Activated CD4-positive, alpha-beta T cell treated with anti-CD3 and anti-CD28 coated beads, Interleukin-2, amount 10 ng/mL, durations not matched to agents 24 days and 14 days (primary cell): ENCODE measurements around the gene CLCN6. TPM values are rescaled to one million over a fixed set of nuclear protein-coding genes. Genes with fewer than 3 reads are reported as not detected.
"Not testable (repeated sequence)": the region's sequence is repeated elsewhere in the genome, so short reads cannot be mapped to it uniquely, and the experiment has no call there.

Experiments used
- DNase-seq: peaks from one replicate; pipeline ENCODE4 v3.0.0; 2022
- H3K27ac Mint-ChIP-seq: one replicate; pipeline ENCODE4 v1.8.0; 2022; ENCODE audit warnings: mild to moderate bottlenecking, mixed read lengths
- H3K27me3 Mint-ChIP-seq: one replicate; pipeline ENCODE4 v1.8.0; 2022; ENCODE audit warnings: mixed read lengths
- H3K36me3 Mint-ChIP-seq: one replicate; pipeline ENCODE4 v1.8.0; 2022; ENCODE audit warnings: low read depth, mild to moderate bottlenecking, mixed read lengths
- H3K4me1 Mint-ChIP-seq: one replicate; pipeline ENCODE4 v1.8.0; 2021; ENCODE audit warnings: mixed read lengths
- H3K4me3 Mint-ChIP-seq: one replicate; pipeline ENCODE4 v1.8.0; 2022; ENCODE audit warnings: mild to moderate bottlenecking, moderate library complexity, mixed read lengths
- H3K9me3 Mint-ChIP-seq: one replicate; pipeline ENCODE4 v1.8.0; 2021; ENCODE audit warnings: mixed read lengths
- intact Hi-C: fragments of 100-400 bp; cut with micrococcal nuclease; formaldehyde crosslinking; loops from one replicate; pipeline ENCODE4 v1.15.1; 2023
- total RNA-seq: library from RNA; stranded (reverse); gene quantifications from 2 replicates; pipeline ENCODE4 v1.2.3, GENCODE V29; 2022

Gene CLCN6
- total RNA-seq, 1 donor from 2014 or later, result 15.2 TPM

- Mint-ChIP-seq H3K4me1 (no peaks in the 10 kb centered on the region), H3K27ac (no peak overlapping the region), H3K36me3 (peaks cover 30% of the 10 kb centered on the region), H3K4me3 (no peak overlapping the region), H3K9me3 (no peaks in the 10 kb centered on the region), H3K27me3 (no peaks in the 10 kb centered on the region)
- intact Hi-C loops, result no loop called here
- DNase-seq, result no peak
Observed at GRCh38 chr1:11795238-11795890, 10.6 kb upstream of the CLCN6 start.

- H3K36me3 Mint-ChIP-seq, result peaks cover 29% of the 10 kb centered on the region
- no peak overlapping the region for H3K27ac Mint-ChIP-seq
- no peaks in the 10 kb centered on the region for H3K9me3 Mint-ChIP-seq
- H3K27me3 Mint-ChIP-seq, result no peaks in the 10 kb centered on the region
- no peak for DNase-seq
- intact Hi-C loops, result no loop called here
- H3K4me3 Mint-ChIP-seq, result no peak overlapping the region
- no peaks in the 10 kb centered on the region for H3K4me1 Mint-ChIP-seq
Observed at GRCh38 chr1:11796036-11796828, 9.8 kb upstream of the CLCN6 start.

GRCh38 chr1:11797525-11798216 lies 8.3 kb upstream of the CLCN6 start:
- H3K27me3 Mint-ChIP-seq, result no peaks in the 10 kb centered on the region
- no peak overlapping the region for H3K4me3 Mint-ChIP-seq
- no peaks in the 10 kb centered on the region for H3K9me3 Mint-ChIP-seq
- H3K27ac Mint-ChIP-seq, result no peak overlapping the region
- peaks cover 25% of the 10 kb centered on the region for H3K36me3 Mint-ChIP-seq
- H3K4me1 Mint-ChIP-seq, result peaks cover 8% of the 10 kb centered on the region
- DNase-seq, result no peak
- intact Hi-C loops, result no loop called here

- Mint-ChIP-seq H3K36me3 (peaks cover 25% of the 10 kb centered on the region), H3K4me3 (no peak overlapping the region), H3K27ac (no peak overlapping the region), H3K27me3 (no peaks in the 10 kb centered on the region), H3K4me1 (peaks cover 21% of the 10 kb centered on the region), H3K9me3 (no peaks in the 10 kb centered on the region)
- DNase-seq, result no peak
- intact Hi-C loops, result no loop called here
Observed at GRCh38 chr1:11799099-11799498, 6.9 kb upstream of the CLCN6 start.

- H3K4me3 Mint-ChIP-seq, result no peak overlapping the region
- DNase-seq, result no peak
- no peak overlapping the region for H3K27ac Mint-ChIP-seq
- no peaks in the 10 kb centered on the region for H3K27me3 Mint-ChIP-seq
- intact Hi-C loops, result no loop called here
- no peaks in the 10 kb centered on the region for H3K9me3 Mint-ChIP-seq
- peaks cover 20% of the 10 kb centered on the region for H3K36me3 Mint-ChIP-seq
- H3K4me1 Mint-ChIP-seq, result peaks cover 28% of the 10 kb centered on the region
Observed at GRCh38 chr1:11799896-11800295, 6.1 kb upstream of the CLCN6 start.

GRCh38 chr1:11800391-11800755 lies 5.6 kb upstream of the CLCN6 start:
- H3K27me3 Mint-ChIP-seq, result no peaks in the 10 kb centered on the region
- peaks cover 18% of the 10 kb centered on the region for H3K36me3 Mint-ChIP-seq
- intact Hi-C loops, result no loop called here

GRCh38 chr1:11800756-11801433 lies 5.1 kb upstream of the CLCN6 start:
- Mint-ChIP-seq H3K4me3 (no peak overlapping the region), H3K27ac (no peak overlapping the region), H3K36me3 (peaks cover 13% of the 10 kb centered on the region), H3K4me1 (peaks cover 28% of the 10 kb centered on the region), H3K27me3 (no peaks in the 10 kb centered on the region), H3K9me3 (no peaks in the 10 kb centered on the region)
- intact Hi-C loops, result no loop called here
- DNase-seq, result no peak

More at GRCh38 chr1:11800391-11800755, 5.6 kb upstream of the CLCN6 start:
- H3K4me1 Mint-ChIP-seq, result peaks cover 28% of the 10 kb centered on the region
- no peak for DNase-seq
- H3K4me3 Mint-ChIP-seq, result no peak overlapping the region
- H3K27ac Mint-ChIP-seq, result no peak overlapping the region
- no peaks in the 10 kb centered on the region for H3K9me3 Mint-ChIP-seq

GRCh38 chr1:11802616-11802972 lies 3.4 kb upstream of the CLCN6 start:
- intact Hi-C loops, result no loop called here
- peak; percentile 74 for DNase-seq
- Mint-ChIP-seq H3K4me1 (peaks cover 40% of the 10 kb centered on the region), H3K9me3 (no peaks in the 10 kb centered on the region), H3K27me3 (no peaks in the 10 kb centered on the region), H3K36me3 (peaks cover 11% of the 10 kb centered on the region), H3K27ac (peak overlapping the region; percentile 56), H3K4me3 (peak overlapping the region; percentile 99)

GRCh38 chr1:11802973-11803885 lies 2.8 kb upstream of the CLCN6 start:
- Mint-ChIP-seq H3K4me3 (peak overlapping the region; percentile 99), H3K27me3 (no peaks in the 10 kb centered on the region), H3K36me3 (peaks cover 14% of the 10 kb centered on the region), H3K4me1 (peaks cover 44% of the 10 kb centered on the region), H3K9me3 (no peaks in the 10 kb centered on the region), H3K27ac (peak overlapping the region; percentile 56)
- DNase-seq, result peak; percentile 95
- intact Hi-C loops, result no loop called here

- H3K4me1 Mint-ChIP-seq, result peaks cover 47% of the 10 kb centered on the region
- DNase-seq, H3K27me3 Mint-ChIP-seq, intact Hi-C loops, H3K9me3 Mint-ChIP-seq: not testable (repeated sequence)
- peaks cover 17% of the 10 kb centered on the region for H3K36me3 Mint-ChIP-seq
- H3K4me3 Mint-ChIP-seq, result peak overlapping the region; percentile 99
- peak overlapping the region; percentile 55 for H3K27ac Mint-ChIP-seq
Observed at GRCh38 chr1:11803924-11804665, 1.9 kb upstream of the CLCN6 start.

GRCh38 chr1:11804666-11805421 lies 1.1 kb upstream of the CLCN6 start:
- Mint-ChIP-seq H3K27me3 (no peaks in the 10 kb centered on the region), H3K36me3 (peaks cover 21% of the 10 kb centered on the region), H3K4me1 (peaks cover 51% of the 10 kb centered on the region), H3K4me3 (peak overlapping the region; percentile 99), H3K27ac (peak overlapping the region; percentile 95), H3K9me3 (no peaks in the 10 kb centered on the region)
- peak; percentile 72 for DNase-seq
- intact Hi-C loops, result loop anchor here (5.0 kb wide), 2 partner anchors 123 to 543 kb away; partner anchors contain the start of genes MAD2L2 and MTOR
